GM21360 (cell line): ENCODE measurements around the gene CCDC6.
A peak's percentile ranks its signal among the peaks of the same experiment; 100 is the strongest.
"Not testable (repeated sequence)": the region's sequence is repeated elsewhere in the genome, so short reads cannot be mapped to it uniquely, and the experiment has no call there.

Experiments
- ATAC-seq: cut with Tn5 transposase; IDR thresholded peaks from one replicate; pipeline ENCODE4 v1.9.1; 2021; ENCODE audit warnings: mild to moderate bottlenecking, moderate library complexity; ENCODE audit not compliant: unreplicated experiment

CCDC6 gene

DNA sequence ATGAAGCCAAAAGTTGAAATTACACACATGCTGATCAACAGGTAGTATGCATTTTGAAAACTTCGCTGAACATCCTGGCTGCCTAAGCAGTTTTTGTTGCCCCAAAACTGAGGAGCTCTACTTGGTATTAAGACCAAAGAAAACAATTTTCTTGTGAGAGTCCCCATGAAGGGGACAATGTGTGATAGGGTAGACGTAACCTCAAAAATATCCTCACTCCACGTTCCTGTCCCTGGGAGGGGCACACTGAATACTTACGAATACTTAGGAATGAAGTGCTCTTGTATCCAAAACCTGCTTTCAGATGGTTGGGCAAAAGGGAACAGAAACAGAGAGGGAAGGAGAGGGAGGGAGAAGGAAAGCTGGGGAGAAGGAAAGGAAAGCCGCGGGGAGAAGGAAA lies 24.7 kb downstream of the CCDC6 start:
- ATAC-seq = no peak

GRCh38 chr10:59880971-59881510 lies 25.3 kb downstream of the CCDC6 start:
- ATAC-seq = peak; percentile 60

DNA sequence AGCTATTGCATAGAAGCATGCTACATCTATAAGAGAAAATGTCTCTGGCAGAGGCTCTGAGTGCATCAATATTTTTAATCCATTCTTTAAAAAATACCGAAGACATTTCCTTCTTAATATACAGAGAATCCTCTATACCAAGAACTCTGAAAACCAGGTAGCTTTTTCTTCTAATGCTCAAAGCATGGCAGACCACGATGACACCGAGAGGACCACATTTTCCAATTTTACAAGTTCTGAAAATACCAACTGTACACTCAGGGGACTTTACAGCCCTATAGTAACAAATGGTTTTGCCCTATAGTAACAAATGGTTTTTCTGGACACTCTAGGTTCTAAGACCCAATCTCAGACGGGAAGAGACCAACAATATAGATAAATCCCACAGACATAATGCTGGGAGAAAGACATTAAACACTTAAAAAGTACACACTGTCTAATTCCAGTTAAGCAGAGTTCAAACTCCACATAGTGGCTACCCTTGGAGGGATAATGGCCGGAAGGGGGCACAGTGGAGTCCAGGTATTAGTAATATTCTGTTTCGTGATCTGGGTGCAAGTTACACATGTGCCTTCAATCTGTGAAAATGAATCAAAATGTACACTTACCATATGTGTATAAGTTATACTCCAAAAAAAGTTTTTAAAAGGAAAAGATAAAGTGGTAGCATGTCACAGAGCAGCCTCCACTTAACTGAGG lies 26.2 kb downstream of the CCDC6 start:
- no peak for ATAC-seq

DNA sequence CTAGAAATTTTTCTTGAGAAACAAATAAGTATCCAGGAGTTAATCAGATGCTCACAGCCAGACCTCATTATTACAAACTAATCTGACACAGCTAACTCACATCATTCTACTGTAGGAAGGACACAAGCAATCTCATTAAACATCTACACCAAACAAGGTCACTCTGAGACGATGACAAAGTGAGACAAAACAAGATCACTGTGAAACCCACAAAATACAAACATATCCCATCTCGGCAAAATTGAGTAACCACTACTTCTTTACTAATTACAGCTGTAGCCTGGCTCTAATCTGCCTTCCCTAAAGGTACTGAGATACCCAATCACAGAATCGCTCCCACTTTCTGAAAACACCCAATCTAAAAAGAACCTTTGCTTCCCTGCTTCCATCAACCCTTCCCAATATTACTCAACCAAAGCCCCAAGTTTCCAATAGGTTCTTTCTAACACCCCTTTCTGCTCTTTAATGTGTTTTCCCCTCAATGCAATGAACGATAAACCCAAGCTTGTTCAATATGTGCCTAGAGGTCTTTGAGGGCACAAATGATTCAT lies 26.9 kb downstream of the CCDC6 start:
- ATAC-seq = no peak

- no peak for ATAC-seq
Observed at GRCh38 chr10:59878915-59879314, 27.4 kb downstream of the CCDC6 start.

GRCh38 chr10:59878289-59878688 lies 28.1 kb downstream of the CCDC6 start:
- no peak for ATAC-seq

- no peak for ATAC-seq
Observed at GRCh38 chr10:59877191-59877671, 29.1 kb downstream of the CCDC6 start.

DNA sequence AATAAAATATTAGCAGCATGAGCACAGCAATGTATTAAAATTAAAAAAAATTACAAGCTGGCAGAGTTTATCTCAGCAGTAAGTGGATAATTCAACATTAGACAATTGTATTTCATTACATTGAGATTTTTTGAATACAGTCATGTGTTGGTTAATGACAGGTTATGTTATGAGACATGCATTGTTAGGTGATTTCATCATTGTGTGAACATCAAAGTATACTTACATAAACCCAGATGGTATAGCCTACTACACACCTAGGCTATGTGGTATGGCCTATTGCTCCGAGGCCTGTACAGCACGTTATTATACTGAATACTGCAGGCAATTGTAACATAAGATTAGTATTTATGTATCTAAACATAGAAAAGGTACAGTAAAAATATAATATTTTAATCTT lies 29.7 kb downstream of the CCDC6 start:
- no peak for ATAC-seq

GRCh38 chr10:59876208-59876607 lies 30.1 kb downstream of the CCDC6 start:
- ATAC-seq = not testable (repeated sequence)

DNA sequence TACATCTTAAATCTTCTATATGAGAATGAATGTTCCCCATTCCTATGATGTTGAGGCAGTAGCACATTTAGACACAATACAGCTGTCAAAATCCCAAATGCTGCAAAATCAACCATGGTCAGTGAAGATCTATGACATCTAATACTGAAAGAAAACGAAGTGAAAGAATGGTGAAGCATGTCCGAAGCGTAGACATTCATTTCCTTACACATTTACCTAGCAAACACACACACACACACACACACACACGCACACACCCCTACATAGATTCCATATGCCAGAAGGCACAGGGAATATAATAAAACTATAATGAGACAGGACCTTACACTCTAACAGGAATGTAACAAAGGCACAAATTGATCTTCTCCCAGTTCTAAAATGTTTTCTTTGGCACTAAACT lies 32.5 kb downstream of the CCDC6 start:
- peak; percentile 68 for ATAC-seq

- ATAC-seq = no peak
Observed at GRCh38 chr10:59872892-59873463, 33.4 kb downstream of the CCDC6 start.

DNA sequence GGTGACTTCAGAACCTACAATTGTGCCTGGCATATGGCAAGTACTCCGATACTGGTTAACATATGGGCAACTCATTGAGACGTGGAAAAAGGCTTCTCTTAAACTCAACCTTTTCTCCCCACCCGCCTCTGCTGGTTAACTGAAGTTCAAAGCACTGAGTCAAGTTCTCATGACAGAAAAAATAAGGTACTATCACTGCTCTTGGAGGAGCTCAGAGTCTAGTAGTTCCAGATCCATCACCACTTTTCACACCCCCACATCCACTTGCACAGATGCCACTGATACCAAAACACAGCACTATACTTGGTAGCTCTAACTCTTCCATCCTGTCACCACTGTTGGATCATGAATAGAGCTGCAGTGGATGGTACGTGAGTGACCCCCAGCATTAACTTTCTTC lies 36.2 kb downstream of the CCDC6 start:
- no peak for ATAC-seq

DNA sequence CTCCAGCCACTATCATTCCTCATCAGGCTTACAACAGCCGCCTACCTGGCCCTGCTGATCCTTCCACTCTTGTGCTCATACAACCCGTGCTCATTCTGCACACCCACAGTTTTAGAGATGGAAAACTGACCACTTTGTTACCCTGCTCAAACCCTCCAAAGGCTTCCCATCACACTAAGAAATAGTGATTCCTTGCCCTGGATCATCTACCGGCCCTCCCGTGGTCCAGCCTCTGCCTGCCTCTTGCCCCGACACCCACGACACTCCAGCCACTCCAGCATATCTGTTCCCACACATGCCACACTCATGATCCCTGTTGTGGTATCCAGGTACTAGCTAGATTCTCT lies 36.8 kb downstream of the CCDC6 start:
- ATAC-seq = no peak

DNA sequence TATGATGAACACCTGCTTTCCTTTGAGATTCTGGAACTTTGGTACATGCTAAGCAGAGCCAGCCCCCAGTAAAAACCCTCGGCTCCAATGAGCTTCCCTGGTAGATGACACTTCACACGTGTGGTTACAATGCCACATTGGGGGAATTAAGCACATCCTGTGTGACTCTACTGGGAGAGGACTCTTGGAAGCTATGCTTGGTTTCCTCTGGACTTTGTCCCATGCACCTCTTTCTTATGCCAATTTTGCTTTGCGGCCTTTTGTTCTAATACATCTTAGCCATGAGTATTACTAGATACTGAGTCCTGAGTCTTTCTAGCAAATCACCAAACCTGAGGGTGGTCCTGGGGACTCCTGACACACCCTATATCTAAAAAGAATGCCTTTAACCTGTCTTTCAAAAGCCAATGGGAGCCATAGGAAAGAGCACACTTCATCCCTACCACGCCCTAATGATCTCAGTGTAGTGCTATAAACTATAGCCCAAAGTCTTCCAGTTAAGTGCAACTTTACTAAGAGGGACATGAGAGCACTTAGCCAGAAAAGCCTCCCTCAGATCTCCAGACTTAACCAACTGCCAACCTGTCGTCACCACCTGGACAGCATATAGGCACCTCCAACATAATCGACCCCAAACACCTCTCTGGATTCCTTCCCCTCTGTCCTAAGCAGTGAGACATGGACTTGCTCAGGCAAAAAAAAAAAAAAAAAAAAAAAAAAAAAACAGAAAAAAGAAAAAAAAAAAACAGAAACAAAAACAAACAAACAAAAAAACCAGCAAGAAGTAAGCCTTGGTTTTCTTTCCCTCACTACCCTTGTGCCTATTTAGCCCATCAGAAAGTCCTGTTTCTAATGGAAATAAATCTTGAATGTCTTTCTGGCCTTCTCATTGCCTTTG lies 37.4 kb downstream of the CCDC6 start:
- ATAC-seq = no peak

- ATAC-seq = no peak
Observed at GRCh38 chr10:59867590-59867989, 38.8 kb downstream of the CCDC6 start.

GRCh38 chr10:59865101-59865500 lies 41.3 kb downstream of the CCDC6 start:
- no peak for ATAC-seq

- no peak for ATAC-seq
Observed at GRCh38 chr10:59864141-59864962, 42.0 kb downstream of the CCDC6 start.

DNA sequence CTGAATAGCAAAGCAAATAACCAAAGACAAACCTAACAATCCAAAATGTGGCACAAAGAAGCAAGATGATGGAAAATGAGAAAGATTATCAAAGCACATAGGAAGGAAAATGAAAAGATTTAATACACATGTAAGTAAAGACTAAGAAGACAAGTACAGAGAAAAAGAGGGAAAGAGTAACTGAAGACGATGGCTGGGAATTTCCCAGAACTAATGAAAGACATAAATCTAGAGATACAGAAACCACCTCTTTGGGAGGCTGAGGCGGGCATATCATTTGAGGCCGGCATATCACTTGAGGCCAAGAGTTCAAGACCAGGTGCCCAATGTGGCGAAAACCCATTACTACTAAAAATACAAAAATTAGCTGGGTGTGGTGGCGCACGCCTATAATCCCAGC lies 46.8 kb downstream of the CCDC6 start:
- no peak for ATAC-seq

- no peak for ATAC-seq
Observed at GRCh38 chr10:59857921-59858320, 48.4 kb downstream of the CCDC6 start.

DNA sequence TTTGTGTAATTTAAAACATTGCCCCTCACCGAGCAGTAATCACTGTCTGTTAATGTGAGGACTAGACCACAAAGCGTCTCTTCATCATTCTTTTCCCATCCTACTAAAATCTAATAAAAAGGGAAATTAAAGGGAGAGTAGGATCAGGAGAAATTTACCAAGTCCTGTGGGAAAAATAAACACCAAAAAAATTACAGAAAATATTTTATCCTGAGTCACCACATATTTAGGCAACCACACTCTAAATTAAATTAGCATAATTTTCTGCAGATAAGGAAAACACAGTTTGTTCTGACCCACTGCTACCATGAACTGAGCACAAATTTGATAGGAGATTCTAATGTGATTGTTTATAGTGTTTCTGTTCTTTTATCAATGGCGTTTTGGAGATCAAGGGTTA lies 49.3 kb downstream of the CCDC6 start:
- ATAC-seq = no peak
